GM18951 (cell line): ENCODE measurements around the gene DHX38.
"Not testable (repeated sequence)": the region's sequence is repeated elsewhere in the genome, so short reads cannot be mapped to it uniquely, and the experiment has no call there.

Source experiments
- POLR2A ChIP-seq: IDR thresholded peaks from 4 replicates; pipeline ENCODE4 v1.6.1; 2011; ENCODE audit warnings: mild to moderate bottlenecking; ENCODE audit not compliant: insufficient read length, insufficient read depth; ENCODE audit errors: extremely low read depth
- in situ Hi-C: fragments of 300-500 bp; cut with MboI; formaldehyde crosslinking; loops from one replicate; pipeline ENCODE4 v1.12.0; 2022; ENCODE audit warnings: low sequenced_read_pairs, mixed read lengths, inconsistent platforms; ENCODE audit not compliant: unreplicated experiment

DHX38 gene

GRCh38 chr16:72066747-72067146, 26.9 kb upstream of the DHX38 start:
- in situ Hi-C loops, result no loop called here
- TF ChIP-seq POLR2A, result no peak

GRCh38 chr16:72068930-72069329, 24.7 kb upstream of the DHX38 start:
- in situ Hi-C loops, result no loop called here
- TF ChIP-seq POLR2A, result no peak

DNA sequence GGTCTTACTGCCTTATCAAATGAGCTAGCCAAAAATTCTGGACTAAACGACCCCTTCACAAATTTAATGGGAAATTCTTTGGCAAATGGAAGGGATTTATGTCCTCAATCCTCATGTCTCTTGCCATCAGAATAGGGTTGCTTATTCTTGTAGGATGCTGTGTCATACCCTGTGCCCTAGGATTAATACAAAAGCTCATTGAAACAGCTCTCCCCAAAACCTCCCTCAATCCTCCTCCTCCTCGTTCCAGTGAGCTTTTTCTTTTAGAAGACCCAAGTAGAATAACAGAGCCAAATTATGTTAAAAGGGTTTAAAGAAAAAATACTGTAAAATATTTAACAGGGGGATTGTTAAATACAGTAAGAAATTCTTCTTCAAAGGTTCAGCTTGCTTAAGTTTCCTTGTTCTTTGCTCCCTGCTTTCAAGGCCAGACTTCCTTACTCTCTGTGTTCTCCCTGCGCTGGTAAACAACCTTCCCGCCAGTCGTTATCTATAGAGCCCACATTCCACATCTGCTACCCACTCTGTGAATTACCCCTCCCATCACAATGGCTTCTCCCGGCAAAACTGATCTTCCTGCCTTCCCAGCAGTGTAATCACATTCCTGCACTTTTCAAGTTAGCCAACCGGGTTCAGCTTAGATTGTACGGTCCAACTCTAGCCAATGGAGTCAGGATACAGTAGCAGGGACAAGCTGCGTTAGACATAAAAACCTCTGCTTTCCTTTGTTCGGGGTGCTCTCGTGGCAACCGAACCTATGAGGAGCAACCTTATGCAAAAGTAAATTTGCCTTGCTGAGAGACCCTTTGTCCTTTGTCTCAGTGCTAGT, 20.9 kb upstream of the DHX38 start:
- no peak for TF ChIP-seq POLR2A
- in situ Hi-C loops, result no loop called here

DNA sequence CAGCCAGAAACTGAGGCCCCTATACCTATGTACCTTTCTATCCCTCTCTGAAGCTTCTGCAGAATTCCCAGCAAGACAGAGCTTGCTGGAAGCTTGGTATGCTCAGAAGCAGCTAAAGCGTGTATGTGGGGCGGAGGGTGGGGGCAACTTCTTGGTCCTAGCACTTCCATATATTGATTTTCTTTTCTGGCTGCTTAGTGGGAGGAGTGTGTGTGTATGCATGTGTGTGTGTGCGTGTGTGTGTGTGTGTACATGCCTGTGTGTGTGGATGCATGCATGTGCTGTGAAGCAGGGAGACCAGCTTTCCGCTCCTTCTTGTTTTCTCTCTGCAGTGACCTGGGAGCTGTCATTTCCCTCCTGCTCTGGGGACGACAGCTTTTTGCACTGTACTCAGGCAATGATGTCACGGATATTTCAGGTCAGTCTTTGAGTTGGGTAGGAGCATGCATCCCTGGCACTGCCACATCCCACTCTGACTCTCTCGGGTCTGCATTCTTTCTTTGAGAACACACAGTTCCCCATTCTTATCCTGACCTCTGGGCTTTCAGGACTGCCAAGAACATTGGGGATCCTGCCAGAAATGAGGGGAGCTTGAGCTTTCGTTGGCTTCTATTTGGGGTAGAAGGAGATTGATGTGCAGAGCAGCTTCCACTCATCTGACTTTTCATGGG, 20.0 kb upstream of the DHX38 start:
- in situ Hi-C loops, result no loop called here
- TF ChIP-seq POLR2A, result no peak

DNA sequence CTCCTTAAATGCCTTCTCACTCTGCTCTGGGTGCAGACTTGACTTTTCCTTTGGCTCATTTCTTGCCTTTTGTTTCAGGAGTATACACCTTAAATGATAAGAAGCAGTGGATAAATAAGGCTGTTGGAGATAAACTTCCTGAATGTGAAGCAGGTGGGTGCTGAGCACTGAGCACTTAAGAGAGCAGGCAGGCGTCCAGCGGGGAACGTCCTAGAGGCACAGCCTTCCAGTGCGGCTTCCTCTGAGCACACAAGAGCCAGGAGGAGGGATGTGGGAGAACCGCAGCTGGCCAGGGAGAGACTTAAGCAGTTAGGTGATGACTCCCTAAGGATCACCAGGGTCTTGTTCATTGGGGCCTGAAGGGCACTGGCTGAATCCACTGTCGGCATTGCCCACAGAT, 18.6 kb upstream of the DHX38 start:
- in situ Hi-C loops, result not testable (repeated sequence)

DNA sequence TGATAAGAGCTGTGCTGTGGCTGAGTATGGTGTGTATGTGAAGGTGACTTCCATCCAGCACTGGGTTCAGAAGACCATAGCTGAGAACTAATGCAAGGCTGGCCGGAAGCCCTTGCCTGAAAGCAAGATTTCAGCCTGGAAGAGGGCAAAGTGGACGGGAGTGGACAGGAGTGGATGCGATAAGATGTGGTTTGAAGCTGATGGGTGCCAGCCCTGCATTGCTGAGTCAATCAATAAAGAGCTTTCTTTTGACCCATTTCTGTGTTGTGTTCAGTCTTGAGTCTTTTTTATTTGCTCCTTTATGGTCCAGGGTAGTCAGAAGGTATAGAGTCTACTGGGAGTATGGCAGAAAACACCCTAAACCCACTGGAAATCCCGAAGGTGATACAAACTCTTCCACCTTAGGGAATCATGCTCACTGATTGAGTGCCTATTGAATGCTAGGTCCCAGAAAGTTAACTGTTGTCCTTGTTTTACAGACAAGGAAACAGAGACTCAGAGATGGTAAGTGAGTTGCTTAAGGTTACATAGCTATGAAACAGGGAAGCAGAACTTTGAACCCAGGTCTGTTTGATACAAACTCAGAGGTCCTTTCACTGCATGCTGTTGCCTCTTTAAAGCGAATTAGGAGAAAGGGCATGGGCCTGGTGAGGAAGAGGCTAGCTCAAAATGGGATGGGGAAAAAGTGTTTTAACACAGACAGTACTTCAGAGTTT, 16.5 kb upstream of the DHX38 start:
- in situ Hi-C loops, result not testable (repeated sequence)

GRCh38 chr16:72083778-72084404, 9.8 kb upstream of the DHX38 start:
- in situ Hi-C loops, result no loop called here
- no peak for TF ChIP-seq POLR2A

- TF ChIP-seq POLR2A, result no peak
- in situ Hi-C loops, result no loop called here
These were observed 9.2 kb upstream of the DHX38 start for GRCh38 chr16:72084445-72084844.

DNA sequence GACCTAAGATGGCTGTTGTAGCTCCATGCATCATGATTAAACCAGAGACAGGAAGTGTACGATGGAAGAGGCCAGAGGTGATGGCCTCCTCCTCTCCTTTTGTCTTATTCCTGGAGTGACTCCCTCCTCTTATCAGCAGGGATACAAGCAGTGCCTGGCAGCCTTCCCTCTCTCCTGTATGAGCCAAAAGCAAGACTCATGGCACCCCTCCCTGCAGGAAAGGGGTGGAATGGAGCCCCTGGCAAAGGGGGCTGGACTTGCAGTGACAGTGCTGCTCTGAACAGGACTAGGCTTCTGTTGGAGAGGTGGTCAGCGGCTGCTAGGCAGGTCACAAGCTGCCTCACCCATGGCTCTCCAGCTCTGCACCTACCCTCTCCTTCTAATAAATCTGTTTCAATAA, 8.6 kb upstream of the DHX38 start:
- no peak for TF ChIP-seq POLR2A

GRCh38 chr16:72091217-72091616, 2.4 kb upstream of the DHX38 start:
- no peak for TF ChIP-seq POLR2A
- in situ Hi-C loops, result no loop called here

More for the DNA sequence above, 8.6 kb upstream of the DHX38 start:
- in situ Hi-C loops, result no loop called here

DNA sequence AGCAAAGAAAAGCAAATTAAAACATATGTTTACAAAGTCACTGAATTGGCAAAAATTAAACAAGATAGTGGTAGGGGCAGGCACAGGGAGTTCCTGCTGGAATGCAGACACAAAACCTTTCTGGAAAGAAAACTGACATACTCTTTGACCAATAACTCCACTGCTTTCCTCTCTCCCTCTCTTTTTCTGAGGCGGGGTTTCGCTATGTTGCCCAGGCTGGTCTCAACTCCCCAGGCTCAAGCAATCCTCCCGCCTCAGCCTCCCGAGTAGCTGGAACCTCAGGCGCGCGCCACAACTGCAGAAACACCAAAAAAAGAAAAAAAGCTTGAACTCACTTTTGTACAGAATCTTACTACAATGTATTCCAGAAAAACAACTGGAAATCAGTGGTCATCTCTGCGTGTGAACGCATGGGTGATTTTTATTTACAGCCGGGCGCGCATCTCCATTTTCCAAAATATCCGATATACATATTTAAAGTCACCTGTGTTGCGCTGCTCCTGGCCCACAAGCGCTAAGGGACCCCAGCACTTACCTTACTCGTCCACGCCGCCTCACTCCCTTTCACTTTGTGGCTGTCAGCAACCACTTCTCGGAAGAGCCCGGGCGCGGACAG, 707 bp upstream of the DHX38 start:
- no peak for TF ChIP-seq POLR2A
- in situ Hi-C loops, result no loop called here

- no peak for TF ChIP-seq POLR2A
- in situ Hi-C loops, result no loop called here
These were observed 591 bp downstream of the DHX38 start for GRCh38 chr16:72094266-72094610.

- in situ Hi-C loops, result no loop called here
- TF ChIP-seq POLR2A, result no peak
These were observed 5.3 kb downstream of the DHX38 start for GRCh38 chr16:72098936-72099335.
